Naive thymus-derived CD4-positive, alpha-beta T cell (primary cell): ENCODE results near the gene ELL2. TPM values are rescaled to one million over a fixed set of nuclear protein-coding genes. Genes with fewer than 3 reads are reported as not detected.

ENCODE experiments used
- ATAC-seq: fragments of 150-1000 bp; cut with Tn5 transposase; 2 replicates; pipeline ENCODE4 v1.10.0; 2021; ENCODE audit warnings: mild to moderate bottlenecking, moderate library complexity
- CTCF ChIA-PET: fragments of 350-600 bp; sonication (Branson Sonifier 250); formaldehyde crosslinking; loops from one replicate; lab custom pipeline; 2021; ENCODE audit warnings: antibody characterized with exemption; lab: Charles Lee
- POLR2A ChIA-PET: fragments of 350-600 bp; sonication (Branson Sonifier 250); formaldehyde crosslinking; loops from one replicate; lab custom pipeline; 2021; ENCODE audit warnings: antibody characterized with exemption, inconsistent platforms; lab: Charles Lee
- DNase-seq, 9 donors: peaks; one replicate each; pipeline versions ENCODE4 v3.0.0 to v3.0.0-alpha.2; 2020 to 2022; ENCODE audit warnings: mixed read lengths in 1 of 9
- H3K27ac ChIP-seq: one replicate; pipeline ENCODE4 v1.7.0; 2013; ENCODE audit warnings: mild to moderate bottlenecking, low read depth, low read length, moderate library complexity
- H3K27me3 ChIP-seq, 2 donors: one replicate each; pipeline ENCODE4 v1.7.0; 2013; ENCODE audit warnings: low read length in 2 of 2, mild to moderate bottlenecking in 2 of 2, moderate library complexity in 2 of 2; ENCODE audit not compliant: control insufficient read depth in 2 of 2, insufficient read depth in 2 of 2
- H3K36me3 ChIP-seq, 3 experiments: 1 replicate in 2 of 3; 2 replicates in 1 of 3; pipeline ENCODE4 v1.7.0; 2013; ENCODE audit warnings: low read length in 3 of 3, mild to moderate bottlenecking in 3 of 3, moderate library complexity in 1 of 3; ENCODE audit not compliant: insufficient read depth in 3 of 3, control insufficient read depth in 2 of 3
- H3K4me1 ChIP-seq, 2 donors: one replicate each; pipeline ENCODE4 v1.7.0; 2013; ENCODE audit warnings: low read length in 2 of 2, mild to moderate bottlenecking in 2 of 2, moderate library complexity in 1 of 2; ENCODE audit not compliant: control insufficient read depth in 2 of 2, insufficient read depth in 2 of 2
- H3K4me3 ChIP-seq: 2 replicates; pipeline ENCODE4 v1.7.0; 2013; ENCODE audit warnings: mild to moderate bottlenecking, low read length
- H3K9me3 ChIP-seq, 3 experiments: 1 replicate in 2 of 3; 2 replicates in 1 of 3; pipeline ENCODE4 v1.7.0; 2013; ENCODE audit warnings: low read length in 3 of 3; ENCODE audit not compliant: control insufficient read depth in 2 of 3
- H3K27ac Mint-ChIP-seq, 9 donors: one replicate each; pipeline ENCODE4 v1.8.0; 2020 to 2022; ENCODE audit warnings: mixed read lengths in 9 of 9, mild to moderate bottlenecking in 8 of 9, moderate library complexity in 5 of 9, inconsistent platforms in 2 of 9
- H3K27me3 Mint-ChIP-seq, 5 donors: one replicate each; pipeline ENCODE4 v1.8.0; 2021 to 2022; ENCODE audit warnings: mixed read lengths in 5 of 5, mild to moderate bottlenecking in 1 of 5
- H3K36me3 Mint-ChIP-seq, 5 donors: one replicate each; pipeline ENCODE4 v1.8.0; 2020 to 2022; ENCODE audit warnings: mixed read lengths in 5 of 5, mild to moderate bottlenecking in 3 of 5, inconsistent platforms in 1 of 5
- H3K4me1 Mint-ChIP-seq, 7 donors: one replicate each; pipeline ENCODE4 v1.8.0; 2020 to 2022; ENCODE audit warnings: mixed read lengths in 7 of 7, mild to moderate bottlenecking in 3 of 7, inconsistent platforms in 1 of 7
- H3K4me3 Mint-ChIP-seq, 10 donors: one replicate each; pipeline ENCODE4 v1.8.0; 2020 to 2022; ENCODE audit warnings: mild to moderate bottlenecking in 10 of 10, mixed read lengths in 10 of 10, moderate library complexity in 6 of 10, inconsistent platforms in 2 of 10
- H3K9me3 Mint-ChIP-seq, 11 donors: one replicate each; pipeline ENCODE4 v1.8.0; 2020 to 2022; ENCODE audit warnings: mixed read lengths in 11 of 11, mild to moderate bottlenecking in 4 of 11, inconsistent platforms in 1 of 11, moderate library complexity in 1 of 11
- intact Hi-C, 2 donors: fragments of 100-400 bp; cut with micrococcal nuclease; formaldehyde crosslinking; loops; one replicate each; pipeline ENCODE4 v1.15.1; 2023
- polyA plus RNA-seq, 2 donors: library from polyadenylated mRNA; unstranded; fragments of 300-500 nt; fragmentation: Illumina TruSeq; gene quantifications; one replicate each; pipeline ENCODE4 v1.2.3, GENCODE V29; 2021
- total RNA-seq, 6 experiments: library from RNA in 5 of 6; stranded (reverse) in 5 of 6; gene quantifications; 1 replicate in 5 of 6; 2 replicates in 1 of 6; pipeline ENCODE4 v1.2.3 and lab custom pipeline; 2021 to 2026

ELL2 gene
- total and polyA plus RNA-seq, 7 experiments from 2014 or later = 1.9 to 65.8 (median 14.0) TPM

DNA sequence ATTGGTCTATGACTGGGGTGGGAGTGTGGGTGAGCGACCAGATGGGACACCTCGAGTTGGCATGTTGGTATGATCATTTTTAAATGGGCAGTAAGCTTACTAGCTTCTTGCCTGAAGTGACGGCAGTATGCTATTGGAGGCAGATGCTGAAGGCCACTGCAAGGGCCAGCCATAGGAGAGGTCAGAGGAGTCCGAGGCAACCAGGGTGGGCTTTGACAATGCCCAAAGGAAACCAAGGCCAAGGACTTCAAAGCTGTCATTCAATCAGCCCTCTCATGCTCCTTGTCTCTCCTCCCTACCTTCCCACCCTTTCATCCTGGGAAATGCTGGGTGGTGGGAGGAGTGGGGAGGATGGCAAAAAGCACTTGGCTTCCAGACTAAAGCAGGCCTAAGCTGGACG is 82.0 kb downstream of the ELL2 start:
- no peak for DNase-seq
- no peak for ATAC-seq

DNA sequence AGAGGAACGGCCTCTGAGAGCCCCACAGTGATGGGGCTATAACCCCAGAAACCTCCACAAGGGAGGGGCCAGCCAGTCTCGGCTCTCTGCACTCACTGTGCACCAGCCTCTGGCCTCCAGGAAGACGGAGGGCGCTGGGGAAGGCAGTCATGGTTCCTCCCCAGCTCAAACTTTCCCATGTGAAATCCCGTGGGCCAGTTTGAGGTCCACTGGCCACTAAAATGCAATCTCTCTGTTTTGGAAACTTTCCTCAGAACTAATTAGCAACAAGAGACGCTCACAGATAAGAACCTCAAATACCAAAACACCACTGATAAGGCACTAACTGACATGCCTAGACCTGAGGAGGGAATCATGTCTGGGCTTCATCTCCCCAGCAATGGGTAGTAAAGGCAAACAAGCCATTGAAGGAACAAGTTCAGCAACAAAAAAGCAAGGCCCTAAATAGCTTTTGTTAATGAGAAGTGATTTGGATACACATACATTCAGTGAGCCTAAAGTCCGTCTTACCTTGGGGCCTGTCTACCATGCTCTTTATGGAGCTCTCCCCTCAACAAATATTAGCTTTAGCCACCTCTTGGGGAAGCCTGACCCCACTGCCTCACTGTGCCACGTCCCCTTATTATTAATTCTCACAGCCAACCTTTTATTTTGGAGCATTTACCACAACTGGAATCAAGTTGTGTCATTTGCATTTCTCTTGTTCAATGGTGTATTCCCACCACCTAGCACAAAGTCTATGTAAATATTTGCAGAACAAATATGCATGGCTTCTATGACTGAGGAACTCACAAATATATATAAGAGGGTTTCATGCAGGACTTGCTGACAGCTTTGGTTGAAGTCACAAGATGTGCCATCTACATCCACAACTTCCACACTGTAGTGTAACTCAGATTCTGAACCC is 83.0 kb downstream of the ELL2 start:
- no peak overlapping the region for H3K27ac Mint-ChIP-seq

More for the DNA sequence above, 82.0 kb downstream of the ELL2 start:
- H3K4me3 ChIP-seq = no peak overlapping the region
- H3K27me3 ChIP-seq = no peaks in the 10 kb centered on the region
- ChIA-PET CTCF (no interaction called here), POLR2A (interaction anchor here (0.6 to 1.0 kb wide), 2 partner anchors 11 to 1167 kb away, joined by 3 to 4 read pairs; no protein-coding TSS in a partner anchor)
- Mint-ChIP-seq H3K4me1 (no peaks in the 10 kb centered on the region), H3K36me3 (no peaks in the 10 kb centered on the region), H3K27ac (peak overlapping the region in 1 of 9 donors; percentile 88), H3K4me3 (no peak overlapping the region), H3K27me3 (no peaks in the 10 kb centered on the region), H3K9me3 (no peaks in the 10 kb centered on the region)
- no peak overlapping the region for H3K27ac ChIP-seq
- H3K36me3 ChIP-seq = no peaks in the 10 kb centered on the region
- no peaks in the 10 kb centered on the region for H3K9me3 ChIP-seq
- no peaks in the 10 kb centered on the region for H3K4me1 ChIP-seq
- intact Hi-C loops = no loop called here

DNA sequence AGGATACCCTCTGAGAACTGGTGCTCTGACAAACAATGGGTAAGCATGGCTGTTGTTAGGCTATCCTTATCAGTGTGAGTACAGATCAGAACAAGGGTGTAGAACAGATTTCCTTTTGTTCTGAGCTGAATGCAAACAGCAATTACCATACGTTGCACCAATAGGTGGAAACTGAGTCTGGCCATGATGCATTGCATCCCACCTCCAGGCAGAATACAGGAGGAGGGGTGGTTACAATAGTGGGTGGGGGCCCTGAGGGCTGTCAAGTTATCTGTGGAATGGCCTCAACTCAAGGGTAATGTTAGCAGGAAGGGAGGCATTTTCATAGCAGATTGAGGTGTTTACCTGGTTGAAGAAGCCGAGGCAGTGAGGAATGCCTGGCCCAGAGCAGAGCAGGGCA is 84.9 kb downstream of the ELL2 start:
- no peak for ATAC-seq
- Histone ChIP-seq H3K27ac (no peak overlapping the region), H3K27me3 (no peaks in the 10 kb centered on the region), H3K36me3 (no peaks in the 10 kb centered on the region), H3K4me3 (no peak overlapping the region), H3K4me1 (no peaks in the 10 kb centered on the region), H3K9me3 (no peaks in the 10 kb centered on the region)
- intact Hi-C loops = no loop called here
- peaks cover 0 to 7% (median 0%) of the 10 kb centered on the region in 5 donors for H3K36me3 Mint-ChIP-seq
- H3K4me3 Mint-ChIP-seq = no peak overlapping the region
- H3K27me3 Mint-ChIP-seq = no peaks in the 10 kb centered on the region
- H3K4me1 Mint-ChIP-seq = peaks cover 3 to 8% (median 6%) of the 10 kb centered on the region in 7 donors
- no peak for DNase-seq
- POLR2A ChIA-PET = no interaction called here
- H3K9me3 Mint-ChIP-seq = peaks cover 0 to 4% (median 0%) of the 10 kb centered on the region in 11 donors
- H3K27ac Mint-ChIP-seq = no peak overlapping the region
- CTCF ChIA-PET = no interaction called here

More for the DNA sequence above, 83.0 kb downstream of the ELL2 start:
- no peaks in the 10 kb centered on the region for H3K27me3 Mint-ChIP-seq
- POLR2A ChIA-PET = interaction anchor here (0.6 kb wide), 1 partner anchor 1168 kb away, joined by 4 read pairs; no protein-coding TSS in a partner anchor
- Histone ChIP-seq H3K4me3 (no peak overlapping the region), H3K27ac (no peak overlapping the region), H3K27me3 (no peaks in the 10 kb centered on the region), H3K9me3 (no peaks in the 10 kb centered on the region), H3K36me3 (no peaks in the 10 kb centered on the region), H3K4me1 (no peaks in the 10 kb centered on the region)
- peaks cover 0 to 3% (median 0%) of the 10 kb centered on the region in 5 donors for H3K36me3 Mint-ChIP-seq
- peaks cover 0 to 4% (median 0%) of the 10 kb centered on the region in 11 donors for H3K9me3 Mint-ChIP-seq
- intact Hi-C loops = no loop called here
- ATAC-seq = no peak
- no peak for DNase-seq
- H3K4me3 Mint-ChIP-seq = no peak overlapping the region
- CTCF ChIA-PET = no interaction called here
- H3K4me1 Mint-ChIP-seq = no peaks in the 10 kb centered on the region

DNA sequence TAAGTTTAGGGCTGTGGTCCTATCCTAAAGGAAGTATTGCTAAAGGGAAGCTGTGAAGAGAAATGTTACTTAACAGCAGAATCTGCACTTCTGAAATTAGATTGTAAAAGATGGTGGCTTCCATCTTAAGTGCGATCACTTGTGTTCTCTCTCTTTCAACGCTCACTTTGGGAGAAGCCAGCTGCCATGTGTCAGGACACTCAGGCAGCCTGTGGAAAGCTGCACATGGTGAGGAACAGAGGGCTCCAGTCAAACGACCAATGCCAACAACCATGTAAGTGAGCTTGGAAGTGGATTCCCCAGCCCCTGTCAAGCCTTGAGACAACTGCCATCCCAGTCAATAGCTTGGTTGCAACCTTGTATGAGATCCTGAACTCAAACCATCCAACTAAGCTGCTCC is 87.4 kb downstream of the ELL2 start:
- ChIA-PET CTCF (interaction anchor here (0.8 kb wide), 1 partner anchor 463 kb away, joined by 3 read pairs; no protein-coding TSS in a partner anchor), POLR2A (no interaction called here)
- H3K27ac Mint-ChIP-seq = no peak overlapping the region
- H3K4me3 Mint-ChIP-seq = no peak overlapping the region
- Histone ChIP-seq H3K9me3 (no peaks in the 10 kb centered on the region), H3K4me3 (no peak overlapping the region), H3K4me1 (peaks cover 12 to 15% of the 10 kb centered on the region in 2 donors), H3K27ac (no peak overlapping the region), H3K27me3 (no peaks in the 10 kb centered on the region), H3K36me3 (no peaks in the 10 kb centered on the region)
- DNase-seq = no peak
- H3K27me3 Mint-ChIP-seq = no peaks in the 10 kb centered on the region
- peaks cover 0 to 4% (median 0%) of the 10 kb centered on the region in 11 donors for H3K9me3 Mint-ChIP-seq
- no peak for ATAC-seq
- intact Hi-C loops = no loop called here
- H3K4me1 Mint-ChIP-seq = peaks cover 20 to 28% (median 27%) of the 10 kb centered on the region in 7 donors
- H3K36me3 Mint-ChIP-seq = peaks cover 0 to 7% (median 0%) of the 10 kb centered on the region in 5 donors

DNA sequence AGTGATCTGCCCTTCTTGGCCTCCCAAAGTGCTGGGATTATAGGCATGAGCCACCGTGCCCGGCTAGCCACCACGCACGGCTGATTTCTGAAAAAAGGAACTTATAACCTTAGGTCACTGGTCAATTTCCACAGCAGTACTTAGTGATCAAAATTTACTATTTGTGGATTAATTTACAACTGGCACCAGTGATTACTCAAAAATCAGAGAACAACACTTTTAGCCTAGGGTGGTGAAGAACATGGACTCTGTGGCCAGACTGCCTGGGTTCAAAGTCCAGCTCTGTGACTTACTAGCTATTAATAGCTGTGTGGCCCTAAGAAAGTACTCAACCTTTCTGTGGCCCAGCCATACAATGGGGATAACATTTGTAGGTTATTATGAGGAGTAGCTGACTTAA is 88.3 kb downstream of the ELL2 start:
- no peaks in the 10 kb centered on the region for H3K36me3 ChIP-seq
- intact Hi-C loops = no loop called here
- H3K9me3 ChIP-seq = no peaks in the 10 kb centered on the region
- Mint-ChIP-seq H3K4me3 (no peak overlapping the region), H3K27ac (no peak overlapping the region), H3K27me3 (no peaks in the 10 kb centered on the region), H3K36me3 (peaks cover 0 to 7% (median 0%) of the 10 kb centered on the region in 5 donors), H3K4me1 (peaks cover 26 to 37% (median 36%) of the 10 kb centered on the region in 7 donors), H3K9me3 (peaks cover 0 to 4% (median 0%) of the 10 kb centered on the region in 11 donors)
- no peak for ATAC-seq
- POLR2A ChIA-PET = no interaction called here
- no peaks in the 10 kb centered on the region for H3K27me3 ChIP-seq
- no peak overlapping the region for H3K27ac ChIP-seq
- DNase-seq = no peak
- CTCF ChIA-PET = no interaction called here
- no peak overlapping the region for H3K4me3 ChIP-seq
- peaks cover 19 to 21% of the 10 kb centered on the region in 2 donors for H3K4me1 ChIP-seq

DNA sequence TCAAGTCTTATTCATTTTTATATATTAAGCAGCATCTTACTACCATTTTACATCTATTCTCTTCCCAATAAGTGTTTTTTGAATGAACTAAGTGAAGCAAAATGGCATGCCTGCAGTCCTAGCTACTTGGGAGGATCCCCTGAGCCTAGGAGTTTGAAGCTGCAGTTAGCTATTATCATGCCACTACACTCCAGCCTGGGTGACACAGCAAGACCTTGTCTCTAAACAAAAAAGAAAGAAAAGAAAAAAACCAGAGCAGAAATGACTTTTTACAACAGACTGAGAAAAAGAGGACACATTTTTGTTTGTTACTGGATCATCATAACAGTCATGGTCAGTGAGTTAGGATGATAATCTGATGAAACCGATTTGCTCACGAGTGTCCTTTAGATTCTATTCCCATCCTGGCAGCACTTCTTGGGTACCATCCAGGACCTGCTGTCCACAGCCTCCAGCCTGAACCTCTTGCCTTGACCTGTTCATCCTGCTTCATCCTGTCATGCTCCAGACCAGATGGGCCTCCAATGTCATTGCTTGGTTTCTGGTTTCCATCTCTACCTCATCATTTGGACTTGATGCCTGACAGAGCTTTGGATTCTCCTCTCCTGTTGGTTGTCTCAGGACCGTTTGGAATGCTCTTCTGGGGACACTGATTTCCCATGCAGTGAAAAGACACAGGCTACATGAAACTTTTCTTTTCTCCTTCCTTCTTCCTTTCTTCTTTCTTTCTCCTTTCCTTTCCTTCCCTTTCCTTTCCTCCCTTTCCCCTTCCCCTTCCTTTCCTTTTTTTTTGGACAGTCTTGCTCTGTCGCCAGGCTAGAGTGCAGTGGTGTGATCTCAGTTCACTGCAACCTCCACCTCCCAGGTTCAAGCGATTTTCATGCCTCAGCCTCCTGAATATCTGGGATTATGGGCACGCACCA is 89.0 kb downstream of the ELL2 start:
- H3K4me1 ChIP-seq = peaks cover 19 to 21% of the 10 kb centered on the region in 2 donors
- H3K9me3 Mint-ChIP-seq = peaks cover 0 to 6% (median 0%) of the 10 kb centered on the region in 11 donors
- H3K36me3 ChIP-seq = no peaks in the 10 kb centered on the region
- ATAC-seq = no peak
- no peaks in the 10 kb centered on the region for H3K27me3 Mint-ChIP-seq
- peaks cover 0 to 9% (median 0%) of the 10 kb centered on the region in 5 donors for H3K36me3 Mint-ChIP-seq
- ChIA-PET POLR2A (interaction anchor here (1.2 kb wide), 1 partner anchor 699 kb away, joined by 3 read pairs; no protein-coding TSS in a partner anchor), CTCF (interaction anchor here (1.0 kb wide), 1 partner anchor 13 kb away, joined by 4 read pairs; no protein-coding TSS in a partner anchor)
- H3K4me3 Mint-ChIP-seq = no peak overlapping the region
- H3K4me3 ChIP-seq = no peak overlapping the region
- peaks cover 26 to 41% (median 40%) of the 10 kb centered on the region in 7 donors for H3K4me1 Mint-ChIP-seq
- no peak for DNase-seq
- H3K27ac ChIP-seq = no peak overlapping the region
- no peaks in the 10 kb centered on the region for H3K27me3 ChIP-seq
- intact Hi-C loops = no loop called here
- H3K9me3 ChIP-seq = no peaks in the 10 kb centered on the region
- no peak overlapping the region for H3K27ac Mint-ChIP-seq
